LNCaP clone FGC (cell line): ENCODE measurements around the gene ALKBH5.

Experiments used
- DNase-seq: peaks from one replicate; pipeline ENCODE4 v3.0.0-alpha.2; 2011; ENCODE audit warnings: low read depth
- H3K4me3 ChIP-seq: 2 replicates; pipeline ENCODE4 v1.5.1; 2011; ENCODE audit warnings: mild to moderate bottlenecking, low read depth, low read length, control low read depth
- CTCF ChIP-seq: IDR thresholded peaks from 2 replicates; pipeline ENCODE4 v1.5.1; 2012; ENCODE audit warnings: mild to moderate bottlenecking; ENCODE audit not compliant: control insufficient read depth, insufficient read depth; ENCODE audit errors: extremely low read depth

ALKBH5 gene

GRCh38 chr17:18197535-18198194 is 14.0 kb downstream of the ALKBH5 start:
- no peak for TF ChIP-seq CTCF
- H3K4me3 ChIP-seq, result no peak overlapping the region
- no peak for DNase-seq

- DNase-seq, result no peak
- no peak overlapping the region for H3K4me3 ChIP-seq
- no peak for TF ChIP-seq CTCF
Measured at GRCh38 chr17:18198530-18198929, 14.9 kb downstream of the ALKBH5 start.

- TF ChIP-seq CTCF, result no peak
- no peak for DNase-seq
- H3K4me3 ChIP-seq, result no peak overlapping the region
Measured at GRCh38 chr17:18201108-18201507, 17.5 kb downstream of the ALKBH5 start.

GRCh38 chr17:18203308-18203707 is 19.7 kb downstream of the ALKBH5 start:
- DNase-seq, result no peak
- no peak overlapping the region for H3K4me3 ChIP-seq
- TF ChIP-seq CTCF, result no peak

- no peak for DNase-seq
- no peak for TF ChIP-seq CTCF
- no peak overlapping the region for H3K4me3 ChIP-seq
Measured at GRCh38 chr17:18205861-18206260, 22.2 kb downstream of the ALKBH5 start.

GRCh38 chr17:18206962-18207361 is 23.3 kb downstream of the ALKBH5 start:
- no peak for TF ChIP-seq CTCF
- no peak for DNase-seq
- H3K4me3 ChIP-seq, result no peak overlapping the region

- no peak overlapping the region for H3K4me3 ChIP-seq
- DNase-seq, result no peak
- no peak for TF ChIP-seq CTCF
Measured at GRCh38 chr17:18208092-18208491, 24.5 kb downstream of the ALKBH5 start.
